Measurements from ENCODE around the gene ZRANB1.

The ZRANB1 gene

GRCh38 chr10:124921261-124921660, 20.7 kb upstream of the ZRANB1 start:
- no peak for DNase-seq (ENCODE audit: low spot score)

GRCh38 chr10:124923684-124924083, 18.2 kb upstream of the ZRANB1 start:
- no peak for DNase-seq (ENCODE audit: low spot score)

- no peak for DNase-seq (ENCODE audit: low spot score)
Observed at GRCh38 chr10:124926548-124926947, 15.4 kb upstream of the ZRANB1 start.

GRCh38 chr10:124928087-124928486, 13.8 kb upstream of the ZRANB1 start:
- DNase-seq (ENCODE audit: low spot score) = no peak

GRCh38 chr10:124928545-124928944, 13.4 kb upstream of the ZRANB1 start:
- DNase-seq (ENCODE audit: low spot score) = no peak

- no peak for DNase-seq (ENCODE audit: low spot score)
Observed at GRCh38 chr10:124935946-124936345, 6.0 kb upstream of the ZRANB1 start.

GRCh38 chr10:124936813-124937212, 5.1 kb upstream of the ZRANB1 start:
- no peak for DNase-seq (ENCODE audit: low spot score)

GRCh38 chr10:124939290-124939689, 2.6 kb upstream of the ZRANB1 start:
- no peak for DNase-seq (ENCODE audit: low spot score)

GRCh38 chr10:124942317-124943169, 620 bp downstream of the ZRANB1 start:
- no peak for DNase-seq (ENCODE audit: low spot score)

GRCh38 chr10:124943301-124944092, 1.6 kb downstream of the ZRANB1 start:
- no peak for DNase-seq (ENCODE audit: low spot score)

- no peak for DNase-seq (ENCODE audit: low spot score)
Observed at GRCh38 chr10:124944982-124945381, 3.1 kb downstream of the ZRANB1 start.

GRCh38 chr10:124946945-124947344, 5.0 kb downstream of the ZRANB1 start:
- no peak for DNase-seq (ENCODE audit: low spot score)

GRCh38 chr10:124949543-124949942, 7.6 kb downstream of the ZRANB1 start:
- no peak for DNase-seq (ENCODE audit: low spot score)

GRCh38 chr10:124952123-124952522, 10.2 kb downstream of the ZRANB1 start:
- DNase-seq (ENCODE audit: low spot score) = no peak

- DNase-seq (ENCODE audit: low spot score) = no peak
Observed at GRCh38 chr10:124953421-124953820, 11.5 kb downstream of the ZRANB1 start.

GRCh38 chr10:124955243-124955642, 13.3 kb downstream of the ZRANB1 start:
- no peak for DNase-seq (ENCODE audit: low spot score)

GRCh38 chr10:124955868-124956267, 13.9 kb downstream of the ZRANB1 start:
- no peak for DNase-seq (ENCODE audit: low spot score)

- no peak for DNase-seq (ENCODE audit: low spot score)
Observed at GRCh38 chr10:124956764-124957163, 14.8 kb downstream of the ZRANB1 start.

GRCh38 chr10:124957404-124957947, 15.6 kb downstream of the ZRANB1 start:
- no peak for DNase-seq (ENCODE audit: low spot score)

GRCh38 chr10:124959564-124959963, 17.6 kb downstream of the ZRANB1 start:
- DNase-seq (ENCODE audit: low spot score) = no peak

GRCh38 chr10:124961248-124961570, 19.3 kb downstream of the ZRANB1 start:
- no peak for DNase-seq (ENCODE audit: low spot score)

- no peak for DNase-seq (ENCODE audit: low spot score)
Observed at GRCh38 chr10:124962421-124962820, 20.5 kb downstream of the ZRANB1 start.
